Panc1 (cell line): ENCODE results near the gene FZD7. TPM values are rescaled to one million over a fixed set of nuclear protein-coding genes. Genes with fewer than 3 reads are reported as not detected.

Experiments used
- ATAC-seq: fragments of 200-7000 bp; cut with Tn5 transposase; 2 replicates; pipeline ENCODE4 v1.9.1; 2020; ENCODE audit warnings: mild to moderate bottlenecking, moderate library complexity
- BruUV-seq: library from RNA; stranded (reverse); fragments of 400-500 nt; replicated peaks from 2 replicates; lab custom pipeline; 2021; lab: Mats Ljungman, UMichigan
- CTCF ChIA-PET: fragments of 300-600 bp; sonication (Branson Sonifier 250); formaldehyde crosslinking; loops from one replicate; lab custom pipeline; 2022; ENCODE audit warnings: antibody characterized with exemption; lab: Charles Lee
- POLR2A ChIA-PET: fragments of 300-600 bp; sonication (Branson Sonifier 250); formaldehyde crosslinking; loops from one replicate; lab custom pipeline; 2022; ENCODE audit warnings: antibody characterized with exemption; lab: Charles Lee
- DNase-seq: peaks from one replicate; pipeline ENCODE4 v3.0.0-alpha.2; 2010; ENCODE audit warnings: low read depth, low spot score
- H3K27ac ChIP-seq: 2 replicates; pipeline ENCODE4 v1.5.1; 2011; ENCODE audit warnings: mild to moderate bottlenecking, low read length, inconsistent platforms
- H3K27me3 ChIP-seq: fragments of 200-500 bp; sonication (Bioruptor generic); 2 replicates; pipeline ENCODE4 v1.6.0; 2014; ENCODE audit warnings: low read length, inconsistent platforms; ENCODE audit not compliant: control insufficient read depth, insufficient read depth
- H3K36me3 ChIP-seq: fragments of 200-500 bp; sonication (Bioruptor generic); 2 replicates; pipeline ENCODE4 v1.5.1; 2014; ENCODE audit warnings: inconsistent platforms, mild to moderate bottlenecking, low read length, moderate library complexity; ENCODE audit not compliant: control insufficient read depth, insufficient read depth
- H3K4me1 ChIP-seq: 2 replicates; pipeline ENCODE4 v1.5.1; 2011; ENCODE audit warnings: inconsistent platforms, mild to moderate bottlenecking, low read length, moderate library complexity; ENCODE audit not compliant: control insufficient read depth, insufficient read depth
- H3K4me3 ChIP-seq, 2 experiments: 2 replicates each; pipeline ENCODE4 v1.5.1; 2011 to 2012; ENCODE audit warnings: low read depth in 2 of 2, low read length in 2 of 2, mild to moderate bottlenecking in 2 of 2, inconsistent platforms in 1 of 2, moderate library complexity in 1 of 2
- H3K9me3 ChIP-seq: fragments of 200-500 bp; sonication (Bioruptor generic); 2 replicates; pipeline ENCODE4 v1.5.1; 2014; ENCODE audit warnings: low read depth, mild to moderate bottlenecking, inconsistent platforms, low read length, moderate library complexity; ENCODE audit not compliant: control insufficient read depth, insufficient read depth
- CTCF ChIP-seq: fragments of 450-650 bp; IDR thresholded peaks from 2 replicates; pipeline ENCODE4 v1.5.1; 2017; ENCODE audit warnings: mild to moderate bottlenecking
- POLR2AphosphoS5 ChIP-seq: IDR thresholded peaks from 2 replicates; pipeline ENCODE4 v1.6.1; 2012; ENCODE audit warnings: mild to moderate bottlenecking, low read depth, low read length, moderate library complexity
- REST ChIP-seq, 2 experiments: IDR thresholded peaks; 2 replicates each; pipeline ENCODE4 v1.6.1; 2011 to 2012; ENCODE audit warnings: low read depth in 2 of 2, control low read depth in 1 of 2, low read length in 1 of 2, mild to moderate bottlenecking in 1 of 2, moderate library complexity in 1 of 2; ENCODE audit not compliant: insufficient read depth in 1 of 2
- SIN3A ChIP-seq: IDR thresholded peaks from 2 replicates; pipeline ENCODE4 v1.6.1; 2012; ENCODE audit warnings: low read depth, mild to moderate bottlenecking, low read length, moderate library complexity, borderline replicate concordance; ENCODE audit not compliant: insufficient read depth
- TCF7L2 ChIP-seq: IDR thresholded peaks from 2 replicates; pipeline ENCODE4 v1.6.1; 2011; ENCODE audit warnings: mild to moderate bottlenecking, low read depth, low read length, inconsistent platforms
- in situ Hi-C: cut with HindIII; loops from 2 replicates; pipeline ENCODE4 v1.10.0; 2016; ENCODE audit warnings: low sequenced_read_pairs, low pct_unique_long_range_greater_than_20kb
- intact Hi-C: fragments of 100-400 bp; cut with micrococcal nuclease; formaldehyde crosslinking; loops from one replicate; pipeline ENCODE4 v1.10.0; 2022; ENCODE audit not compliant: unreplicated experiment
- total RNA-seq: library from RNA; stranded (reverse); gene quantifications from one replicate; pipeline ENCODE4 v1.2.1, GENCODE V29; 2021; ENCODE audit not compliant: unreplicated experiment

Gene FZD7
- total RNA-seq, 1 experiment from 2014 or later = 38.1 TPM

- no peaks in the 10 kb centered on the region for H3K9me3 ChIP-seq
- no TSS peak for BruUV-seq
- DNase-seq = no peak
- H3K27ac ChIP-seq = no peak overlapping the region
- intact Hi-C loops = no loop called here
- TF ChIP-seq CTCF = no peak
- no peak for TF ChIP-seq REST (IDR thresholded peaks at IDR 0.05; ENCODE audit: insufficient read depth in 1 of 2, low read depth in 2 of 2, low read length in 1 of 2)
- no peak for TF ChIP-seq POLR2AphosphoS5
- TF ChIP-seq SIN3A = no peak
- TF ChIP-seq TCF7L2 = no peak
- POLR2A ChIA-PET = no interaction called here
- 0 out of 2 replicates have a peak, but pooled peaks have one; percentile 53 for ATAC-seq
- CTCF ChIA-PET = no interaction called here
- no peaks in the 10 kb centered on the region for H3K27me3 ChIP-seq
- no peaks in the 10 kb centered on the region for H3K36me3 ChIP-seq
- no peaks in the 10 kb centered on the region for H3K4me1 ChIP-seq
- no peak overlapping the region for H3K4me3 ChIP-seq
- in situ Hi-C loops = no loop called here
These were observed 34.4 kb upstream of the FZD7 start for GRCh38 chr2:201999279-201999678.

- DNase-seq (no peak), ATAC-seq (no peak)
- Histone ChIP-seq H3K36me3 (no peaks in the 10 kb centered on the region), H3K9me3 (no peaks in the 10 kb centered on the region), H3K27me3 (no peaks in the 10 kb centered on the region), H3K4me1 (no peaks in the 10 kb centered on the region), H3K27ac (no peak overlapping the region; the same call in 1 of the 2 replicates), H3K4me3 (no peak overlapping the region)
- intact Hi-C loops = no loop called here
- POLR2A ChIA-PET = no interaction called here
- CTCF ChIA-PET = no interaction called here
- in situ Hi-C loops = no loop called here
- no TSS peak for BruUV-seq
- TF ChIP-seq CTCF (no peak), POLR2AphosphoS5 (no peak), REST (IDR thresholded peaks at IDR 0.05; ENCODE audit: insufficient read depth in 1 of 2, low read depth in 2 of 2, low read length in 1 of 2) (no peak), TCF7L2 (no peak), SIN3A (no peak)
These were observed 31.8 kb upstream of the FZD7 start for GRCh38 chr2:202001826-202002225.
